ENCODE measurements around the gene FAM53B.

DNA sequence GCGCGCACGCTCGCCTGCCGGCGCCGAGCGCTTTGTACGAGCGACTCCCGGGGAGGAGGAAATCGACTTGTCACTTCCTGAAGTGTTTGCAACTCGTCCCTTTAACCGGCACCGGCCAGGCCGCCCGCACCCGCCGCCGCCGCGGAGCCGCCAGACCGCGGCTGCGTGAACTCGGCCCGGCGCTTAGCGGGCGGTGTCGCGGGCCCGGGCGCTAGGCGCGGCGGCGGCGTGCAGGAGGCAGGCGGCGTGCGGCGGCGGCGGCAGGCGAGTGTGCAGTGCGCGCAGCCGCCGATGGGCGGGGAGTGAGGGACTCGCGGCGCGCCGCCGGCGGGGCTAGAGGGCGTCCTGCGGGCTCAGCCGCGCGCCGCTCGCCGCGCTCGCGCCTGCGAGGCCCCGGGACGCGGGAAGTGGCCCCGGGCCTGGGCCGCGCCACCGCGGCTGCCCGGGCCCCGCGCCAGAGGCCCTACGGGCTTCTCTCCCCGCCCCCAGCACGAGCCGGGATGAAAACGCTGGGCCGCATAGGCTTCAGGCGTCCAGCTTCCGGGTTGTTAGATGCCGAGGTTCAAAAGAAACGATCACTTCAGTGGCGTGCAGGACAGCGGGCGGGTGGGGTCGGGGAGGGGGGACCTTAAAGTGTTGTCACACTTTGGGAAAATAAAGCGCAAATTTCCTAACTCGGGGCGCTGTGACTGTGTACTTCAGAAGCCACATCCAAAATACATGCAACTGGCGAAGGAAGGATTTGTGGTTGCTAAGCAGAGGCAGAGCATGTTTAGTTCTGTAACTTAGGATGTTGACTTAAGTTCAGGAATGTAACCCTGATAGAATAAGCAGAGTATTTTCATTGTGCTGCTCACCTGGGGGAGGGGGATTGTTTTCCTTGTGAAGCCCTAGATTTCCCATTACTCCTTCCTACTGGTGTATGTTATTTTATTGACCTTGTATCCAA lies at the start of gene FAM53B:
- TF ChIP-seq CTCF (IDR thresholded peaks at IDR 0.05) (peak in 4 of 6 experiments; percentile 38 to 74 (median 66)), POLR2A (IDR thresholded peaks at IDR 0.05) (peak in 1 of 2 donors; percentile 76)

Data from Peyer's patch (tissue), 4 donors.